ENCODE data around the gene OR8B3.

The OR8B3 gene

GRCh38 chr11:124359566-124359965 is 39.3 kb downstream of the OR8B3 start:
- no peak for DNase-seq (ENCODE audit: low read depth)

- DNase-seq (ENCODE audit: low read depth): no peak
Measured at GRCh38 chr11:124346311-124346955, 52.4 kb downstream of the OR8B3 start.

Data from activated T-cell treated with anti-CD3 and anti-CD28 coated beads for 24 hours (primary cell).